DMS 273 treated with DMSO at 0.1 percent for 48 hours (cell line): ENCODE data around the gene RYR3.

Experiments
- DNase-seq: peaks from one replicate; lab custom pipeline; 2025; lab: John Stamatoyannopoulos, UW

RYR3 gene

GRCh38 chr15:33894193-33894592 is 583.4 kb downstream of the RYR3 start:
- no peak for DNase-seq

DNA sequence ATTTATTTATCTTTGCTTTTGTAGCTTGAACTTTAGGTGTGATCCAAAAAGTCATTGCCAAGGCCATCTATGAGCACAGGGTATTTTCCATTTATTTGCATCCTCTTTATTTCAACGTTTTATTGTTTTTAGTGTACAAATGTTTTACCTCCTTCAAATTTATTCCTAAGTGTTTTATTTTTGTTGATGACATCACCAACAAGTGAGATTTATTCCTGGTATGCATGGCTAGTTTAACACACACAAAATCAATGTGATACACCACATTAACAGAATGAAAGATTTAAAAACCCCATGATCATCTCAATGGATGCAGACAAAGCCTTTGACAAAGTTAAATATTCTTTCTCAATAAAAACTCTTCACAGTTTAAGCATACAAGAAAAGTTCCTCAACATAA is 591.3 kb downstream of the RYR3 start:
- DNase-seq = no peak

DNA sequence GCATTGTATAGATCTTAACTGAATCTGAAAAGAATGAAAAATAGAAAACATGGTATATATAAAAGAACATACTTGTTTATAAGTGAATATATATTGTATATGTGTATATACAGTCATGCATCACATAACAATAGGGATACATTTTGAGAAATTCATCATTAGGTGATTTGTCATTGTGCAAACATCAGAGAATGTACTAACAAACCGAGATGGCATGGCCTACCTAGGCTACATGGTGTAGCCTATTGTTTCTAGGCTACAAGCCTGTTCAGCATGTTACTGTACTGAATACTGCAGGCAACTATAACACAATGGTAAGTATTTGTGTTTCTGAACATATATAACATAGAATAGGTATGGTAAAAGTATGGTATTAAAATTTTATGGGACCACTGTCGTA is 592.9 kb downstream of the RYR3 start:
- DNase-seq = no peak

DNA sequence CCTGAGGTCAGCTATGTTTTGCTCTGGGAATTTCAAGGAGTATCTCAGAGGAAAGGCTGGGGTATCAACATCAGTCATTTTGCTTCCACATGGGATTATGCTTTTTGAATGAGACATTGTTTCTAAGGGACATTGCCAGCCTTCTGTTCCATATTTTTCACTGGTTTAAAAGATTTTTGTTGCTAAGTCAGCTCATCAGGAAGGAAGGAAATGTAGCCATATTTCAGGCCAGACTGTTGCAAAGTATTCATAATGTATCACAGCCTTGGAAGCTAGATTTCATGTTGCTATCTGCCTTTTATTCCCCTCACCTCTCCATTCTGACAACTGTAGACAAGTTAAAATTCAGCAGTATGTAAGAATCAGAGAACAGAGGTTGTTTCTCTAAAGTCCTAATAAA is 596.6 kb downstream of the RYR3 start:
- no peak for DNase-seq

DNA sequence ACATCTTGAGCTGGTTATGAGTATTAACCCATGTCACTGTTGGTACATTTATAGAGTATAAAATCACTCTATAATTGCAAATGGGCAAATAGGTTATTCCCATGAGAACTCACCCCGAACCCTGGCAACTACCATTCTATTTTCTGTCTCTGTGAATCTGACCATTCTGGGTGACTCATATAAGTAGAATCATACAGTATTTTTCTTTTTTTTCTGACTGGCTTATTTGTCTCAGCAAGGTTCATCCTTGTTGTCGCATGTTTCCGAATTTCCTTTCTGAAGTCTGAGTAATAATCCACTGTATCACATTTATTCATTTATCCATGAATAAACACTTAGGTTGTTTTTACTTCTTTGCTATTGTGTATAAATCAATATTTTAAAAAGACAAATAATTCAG is 597.6 kb downstream of the RYR3 start:
- DNase-seq = no peak

DNA sequence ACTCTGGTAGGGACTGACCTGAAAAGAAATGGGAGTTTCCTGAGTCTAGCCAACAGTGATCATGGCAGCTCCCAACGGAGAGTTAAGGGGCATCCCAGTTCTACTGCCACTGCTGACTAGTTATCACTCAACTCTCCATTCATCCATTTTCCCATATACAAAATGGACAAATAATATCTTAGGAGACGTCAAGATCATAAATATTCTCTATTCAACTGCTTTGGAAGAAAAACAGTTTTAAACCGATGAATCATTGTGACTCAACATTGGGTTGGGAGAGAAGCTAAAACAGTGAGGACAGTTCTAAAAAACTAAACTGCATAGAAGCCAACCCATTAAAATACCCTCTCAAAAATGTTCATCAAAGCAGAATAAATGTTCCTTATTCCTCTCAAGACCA is 600.0 kb downstream of the RYR3 start:
- no peak for DNase-seq

GRCh38 chr15:33912326-33912725 is 601.6 kb downstream of the RYR3 start:
- DNase-seq = no peak

DNA sequence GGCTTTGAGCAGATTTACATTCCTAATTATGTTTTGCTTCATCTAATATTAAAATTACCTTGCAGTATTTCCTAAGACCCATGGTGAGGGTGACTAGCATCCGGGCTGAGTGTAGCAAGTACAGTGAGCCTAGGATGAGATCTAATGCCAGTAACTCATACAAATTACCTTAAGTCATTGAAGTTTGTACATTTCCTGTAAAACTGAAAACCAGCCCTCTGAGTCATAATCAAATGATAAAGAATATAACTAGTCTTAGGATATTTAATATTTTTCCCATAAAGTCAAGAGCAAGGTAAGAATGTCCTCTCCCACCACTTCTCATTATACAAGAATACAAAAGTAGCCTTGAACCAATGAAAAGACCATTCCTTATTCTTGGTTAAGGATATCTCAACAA is 602.7 kb downstream of the RYR3 start:
- no peak for DNase-seq
